Osteocyte (in vitro differentiated cells): ENCODE measurements around the gene CHRND. TPM values are rescaled to one million over a fixed set of nuclear protein-coding genes. Genes with fewer than 3 reads are reported as not detected.
A peak's percentile ranks its signal among the peaks of the same experiment; 100 is the strongest.
"Not testable (repeated sequence)": the region's sequence is repeated elsewhere in the genome, so short reads cannot be mapped to it uniquely, and the experiment has no call there.

Experiments used
- DNase-seq: peaks from one replicate; pipeline ENCODE4 v3.0.0; 2021; ENCODE audit warnings: mixed read lengths; ENCODE audit not compliant: unreplicated experiment; ENCODE audit errors: extremely low spot score
- H3K27ac Mint-ChIP-seq: one replicate; pipeline ENCODE4 v1.8.0; 2021; ENCODE audit warnings: mild to moderate bottlenecking, mixed read lengths; ENCODE audit not compliant: unreplicated experiment
- H3K27me3 Mint-ChIP-seq: one replicate; pipeline ENCODE4 v1.8.0; 2021; ENCODE audit warnings: mixed read lengths; ENCODE audit not compliant: unreplicated experiment
- H3K36me3 Mint-ChIP-seq: one replicate; pipeline ENCODE4 v1.8.0; 2021; ENCODE audit warnings: mixed read lengths; ENCODE audit not compliant: unreplicated experiment
- H3K4me1 Mint-ChIP-seq: one replicate; pipeline ENCODE4 v1.8.0; 2021; ENCODE audit warnings: mixed read lengths; ENCODE audit not compliant: unreplicated experiment
- H3K4me3 Mint-ChIP-seq: one replicate; pipeline ENCODE4 v1.8.0; 2021; ENCODE audit warnings: mild to moderate bottlenecking, moderate library complexity, mixed read lengths; ENCODE audit not compliant: unreplicated experiment
- H3K9me3 Mint-ChIP-seq: one replicate; pipeline ENCODE4 v1.8.0; 2021; ENCODE audit warnings: mixed read lengths; ENCODE audit not compliant: unreplicated experiment
- CTCF ChIP-seq: fragments of 200-600 bp; sonication (generic); IDR thresholded peaks from 2 replicates; pipeline ENCODE4 v1.5.0; 2021; ENCODE audit warnings: antibody characterized with exemption, mild to moderate bottlenecking, moderate library complexity
- total RNA-seq: library from RNA; stranded (reverse); gene quantifications from 2 replicates; pipeline ENCODE4 v1.2.1, GENCODE V29; 2021

Gene CHRND
- total RNA-seq, 1 donor from 2014 or later = not detected

DNA sequence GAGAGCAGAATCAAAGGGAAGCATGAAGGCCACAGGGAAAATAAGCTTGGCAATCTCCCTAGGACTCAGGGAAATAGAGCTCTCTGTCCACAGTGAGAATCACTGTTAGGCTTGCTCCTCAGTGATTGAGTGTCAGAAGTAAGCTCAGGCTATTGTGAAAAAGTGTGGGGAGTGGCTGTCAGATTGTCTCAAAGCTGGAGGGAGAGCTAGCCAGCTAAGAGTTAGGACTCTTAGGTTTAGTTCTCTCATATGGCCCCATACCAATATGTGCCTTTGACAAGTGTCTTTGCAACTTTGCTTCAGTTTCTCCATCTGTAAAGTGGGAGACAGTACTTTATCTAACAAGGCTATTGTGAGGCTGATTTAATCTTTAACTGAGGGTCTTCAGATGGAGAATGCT is 41.8 kb downstream of the CHRND start:
- peaks cover 64% of the 10 kb centered on the region for H3K36me3 Mint-ChIP-seq

DNA sequence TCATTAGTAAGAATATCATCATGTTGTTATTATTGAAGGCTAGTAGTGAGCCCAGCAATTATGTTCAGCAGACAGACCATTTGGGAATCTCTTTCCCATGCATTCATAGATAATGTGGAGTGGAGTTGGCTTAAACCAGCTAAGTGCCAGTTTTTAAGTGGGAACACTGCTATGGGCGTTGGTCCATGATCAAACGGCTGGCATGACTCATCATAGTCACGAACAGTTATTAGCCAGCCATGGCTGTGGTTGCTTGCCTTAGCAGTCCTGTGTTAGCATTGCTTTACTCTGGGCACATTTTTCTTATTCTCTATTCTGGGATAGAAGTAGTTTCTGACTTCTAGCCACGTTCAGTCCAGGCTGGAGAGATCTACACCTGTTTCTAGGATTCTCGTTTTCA is 42.2 kb downstream of the CHRND start:
- Mint-ChIP-seq H3K27ac (peak overlapping the region; percentile 83), H3K4me1 (peaks cover 22% of the 10 kb centered on the region), H3K36me3 (peaks cover 61% of the 10 kb centered on the region), H3K9me3 (no peaks in the 10 kb centered on the region), H3K4me3 (no peak overlapping the region), H3K27me3 (no peaks in the 10 kb centered on the region)
- no peak for TF ChIP-seq CTCF
- no peak for DNase-seq

More for the DNA sequence above, 41.8 kb downstream of the CHRND start:
- no peaks in the 10 kb centered on the region for H3K9me3 Mint-ChIP-seq
- no peak for TF ChIP-seq CTCF
- no peak overlapping the region for H3K4me3 Mint-ChIP-seq
- H3K4me1 Mint-ChIP-seq = peaks cover 22% of the 10 kb centered on the region
- H3K27me3 Mint-ChIP-seq = no peaks in the 10 kb centered on the region
- H3K27ac Mint-ChIP-seq = peak overlapping the region; percentile 83
- no peak for DNase-seq

DNA sequence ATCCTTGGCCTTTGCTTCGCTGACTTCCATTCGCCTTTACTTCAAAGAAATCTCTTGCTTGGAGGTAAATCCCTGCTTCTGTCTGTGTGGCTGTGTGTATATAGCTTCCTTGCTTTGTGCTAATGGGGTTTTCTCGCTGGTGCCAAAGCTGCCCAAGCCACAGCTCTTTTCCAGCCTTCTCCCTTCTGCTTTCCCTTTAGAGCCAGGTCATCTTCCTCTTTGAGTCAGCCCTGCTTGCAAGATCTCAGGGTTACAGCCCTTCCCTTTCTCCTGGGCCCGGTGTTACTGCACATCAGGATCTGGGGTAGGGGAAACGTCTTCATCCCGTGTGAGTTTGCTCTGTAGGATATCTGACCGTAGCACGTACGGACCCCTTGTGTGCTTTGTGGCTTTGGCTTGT is 43.6 kb downstream of the CHRND start:
- Mint-ChIP-seq H3K27me3 (no peaks in the 10 kb centered on the region), H3K4me3 (no peak overlapping the region), H3K4me1 (peaks cover 27% of the 10 kb centered on the region), H3K27ac (no peak overlapping the region), H3K36me3 (peaks cover 61% of the 10 kb centered on the region), H3K9me3 (no peaks in the 10 kb centered on the region)
- no peak for DNase-seq
- no peak for TF ChIP-seq CTCF

DNA sequence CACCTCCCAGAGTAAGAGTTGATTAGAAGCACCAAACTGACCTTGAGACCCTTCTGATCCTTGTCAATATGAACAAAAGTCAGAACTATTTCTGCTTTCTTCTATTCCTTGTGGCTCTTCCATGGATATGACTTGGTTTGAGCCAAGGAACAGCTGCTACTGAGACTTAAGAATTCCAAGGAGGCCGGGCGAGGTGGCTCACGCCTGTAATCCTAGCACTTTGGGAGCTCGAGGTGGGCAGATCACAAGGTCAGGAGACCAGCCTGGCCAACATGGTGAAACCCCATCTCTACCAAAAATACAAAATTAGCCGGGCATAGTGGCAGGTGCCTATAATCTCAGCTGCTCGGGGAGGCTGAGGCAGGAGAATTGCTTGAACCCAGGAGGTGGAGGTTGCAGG is 44.5 kb downstream of the CHRND start:
- Mint-ChIP-seq H3K4me1 (peaks cover 27% of the 10 kb centered on the region), H3K36me3 (peaks cover 58% of the 10 kb centered on the region), H3K27ac (peak overlapping the region; percentile 27)
- H3K9me3 Mint-ChIP-seq, H3K27me3 Mint-ChIP-seq, DNase-seq, H3K4me3 Mint-ChIP-seq: not testable (repeated sequence)

DNA sequence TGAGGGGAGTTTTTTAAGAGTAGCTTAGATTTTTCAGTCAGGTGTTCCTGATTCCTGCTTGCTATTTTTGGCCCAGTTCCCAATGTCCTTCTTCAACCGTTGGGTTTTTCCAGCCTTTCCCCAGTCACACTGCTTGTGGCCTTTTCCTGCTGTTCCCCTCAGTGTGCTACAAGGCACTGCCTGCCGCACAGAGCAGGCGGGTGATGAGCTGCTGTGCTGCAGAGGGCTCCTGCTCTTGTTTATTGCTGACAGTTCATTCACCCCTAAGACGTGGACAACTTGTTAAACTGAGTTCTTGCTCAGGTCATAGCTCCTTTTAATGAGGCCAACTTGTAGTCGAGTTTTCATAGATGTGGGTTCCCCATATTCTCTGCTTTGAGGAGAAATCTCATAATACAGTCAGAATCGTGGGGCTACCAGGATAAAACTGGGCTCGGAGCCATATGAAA is 45.1 kb downstream of the CHRND start:
- no peaks in the 10 kb centered on the region for H3K9me3 Mint-ChIP-seq
- no peak for TF ChIP-seq CTCF
- H3K4me1 Mint-ChIP-seq = peaks cover 28% of the 10 kb centered on the region
- DNase-seq = no peak
- no peaks in the 10 kb centered on the region for H3K27me3 Mint-ChIP-seq
- peak overlapping the region; percentile 27 for H3K27ac Mint-ChIP-seq
- H3K4me3 Mint-ChIP-seq = no peak overlapping the region
- H3K36me3 Mint-ChIP-seq = peaks cover 53% of the 10 kb centered on the region

GRCh38 chr2:232573042-232573441 is 47.1 kb downstream of the CHRND start:
- Mint-ChIP-seq H3K36me3 (peaks cover 41% of the 10 kb centered on the region), H3K27me3 (no peaks in the 10 kb centered on the region), H3K9me3 (no peaks in the 10 kb centered on the region), H3K4me3 (no peak overlapping the region), H3K27ac (no peak overlapping the region), H3K4me1 (peaks cover 28% of the 10 kb centered on the region)
- TF ChIP-seq CTCF = no peak
- no peak for DNase-seq
